ENCODE data around the gene ARHGEF18.

Gene ARHGEF18

GRCh38 chr19:7394731-7395359 lies 46.1 kb downstream of the ARHGEF18 start (continued):
- TF ChIP-seq, protein P1, sequence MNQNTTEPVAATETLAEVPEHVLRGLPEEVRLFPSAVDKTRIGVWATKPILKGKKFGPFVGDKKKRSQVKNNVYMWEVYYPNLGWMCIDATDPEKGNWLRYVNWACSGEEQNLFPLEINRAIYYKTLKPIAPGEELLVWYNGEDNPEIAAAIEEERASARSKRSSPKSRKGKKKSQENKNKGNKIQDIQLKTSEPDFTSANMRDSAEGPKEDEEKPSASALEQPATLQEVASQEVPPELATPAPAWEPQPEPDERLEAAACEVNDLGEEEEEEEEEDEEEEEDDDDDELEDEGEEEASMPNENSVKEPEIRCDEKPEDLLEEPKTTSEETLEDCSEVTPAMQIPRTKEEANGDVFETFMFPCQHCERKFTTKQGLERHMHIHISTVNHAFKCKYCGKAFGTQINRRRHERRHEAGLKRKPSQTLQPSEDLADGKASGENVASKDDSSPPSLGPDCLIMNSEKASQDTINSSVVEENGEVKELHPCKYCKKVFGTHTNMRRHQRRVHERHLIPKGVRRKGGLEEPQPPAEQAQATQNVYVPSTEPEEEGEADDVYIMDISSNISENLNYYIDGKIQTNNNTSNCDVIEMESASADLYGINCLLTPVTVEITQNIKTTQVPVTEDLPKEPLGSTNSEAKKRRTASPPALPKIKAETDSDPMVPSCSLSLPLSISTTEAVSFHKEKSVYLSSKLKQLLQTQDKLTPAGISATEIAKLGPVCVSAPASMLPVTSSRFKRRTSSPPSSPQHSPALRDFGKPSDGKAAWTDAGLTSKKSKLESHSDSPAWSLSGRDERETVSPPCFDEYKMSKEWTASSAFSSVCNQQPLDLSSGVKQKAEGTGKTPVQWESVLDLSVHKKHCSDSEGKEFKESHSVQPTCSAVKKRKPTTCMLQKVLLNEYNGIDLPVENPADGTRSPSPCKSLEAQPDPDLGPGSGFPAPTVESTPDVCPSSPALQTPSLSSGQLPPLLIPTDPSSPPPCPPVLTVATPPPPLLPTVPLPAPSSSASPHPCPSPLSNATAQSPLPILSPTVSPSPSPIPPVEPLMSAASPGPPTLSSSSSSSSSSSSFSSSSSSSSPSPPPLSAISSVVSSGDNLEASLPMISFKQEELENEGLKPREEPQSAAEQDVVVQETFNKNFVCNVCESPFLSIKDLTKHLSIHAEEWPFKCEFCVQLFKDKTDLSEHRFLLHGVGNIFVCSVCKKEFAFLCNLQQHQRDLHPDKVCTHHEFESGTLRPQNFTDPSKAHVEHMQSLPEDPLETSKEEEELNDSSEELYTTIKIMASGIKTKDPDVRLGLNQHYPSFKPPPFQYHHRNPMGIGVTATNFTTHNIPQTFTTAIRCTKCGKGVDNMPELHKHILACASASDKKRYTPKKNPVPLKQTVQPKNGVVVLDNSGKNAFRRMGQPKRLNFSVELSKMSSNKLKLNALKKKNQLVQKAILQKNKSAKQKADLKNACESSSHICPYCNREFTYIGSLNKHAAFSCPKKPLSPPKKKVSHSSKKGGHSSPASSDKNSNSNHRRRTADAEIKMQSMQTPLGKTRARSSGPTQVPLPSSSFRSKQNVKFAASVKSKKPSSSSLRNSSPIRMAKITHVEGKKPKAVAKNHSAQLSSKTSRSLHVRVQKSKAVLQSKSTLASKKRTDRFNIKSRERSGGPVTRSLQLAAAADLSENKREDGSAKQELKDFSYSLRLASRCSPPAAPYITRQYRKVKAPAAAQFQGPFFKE (tag by site-specific recombination; IDR thresholded peaks at IDR 0.05; ENCODE audit: borderline replicate concordance) = no peak
- no peak for TF ChIP-seq MYNN (tag by site-specific recombination; IDR thresholded peaks at IDR 0.05; ENCODE audit: borderline replicate concordance)
- no peak for TF ChIP-seq REST (tag by site-specific recombination; IDR thresholded peaks at IDR 0.05)
- TF ChIP-seq ZNF302 (tag by site-specific recombination; IDR thresholded peaks at IDR 0.05; ENCODE audit: low read depth) = no peak
- TF ChIP-seq, protein P2, sequence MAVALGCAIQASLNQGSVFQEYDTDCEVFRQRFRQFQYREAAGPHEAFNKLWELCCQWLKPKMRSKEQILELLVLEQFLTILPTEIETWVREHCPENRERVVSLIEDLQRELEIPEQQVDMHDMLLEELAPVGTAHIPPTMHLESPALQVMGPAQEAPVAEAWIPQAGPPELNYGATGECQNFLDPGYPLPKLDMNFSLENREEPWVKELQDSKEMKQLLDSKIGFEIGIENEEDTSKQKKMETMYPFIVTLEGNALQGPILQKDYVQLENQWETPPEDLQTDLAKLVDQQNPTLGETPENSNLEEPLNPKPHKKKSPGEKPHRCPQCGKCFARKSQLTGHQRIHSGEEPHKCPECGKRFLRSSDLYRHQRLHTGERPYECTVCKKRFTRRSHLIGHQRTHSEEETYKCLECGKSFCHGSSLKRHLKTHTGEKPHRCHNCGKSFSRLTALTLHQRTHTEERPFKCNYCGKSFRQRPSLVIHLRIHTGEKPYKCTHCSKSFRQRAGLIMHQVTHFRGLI (tag by site-specific recombination; IDR thresholded peaks at IDR 0.05) = no peak
- TF ChIP-seq ZSCAN23 (tag by site-specific recombination; IDR thresholded peaks at IDR 0.05) = no peak
- peak; percentile 93 for TF ChIP-seq KLF10 (tag by site-specific recombination; IDR thresholded peaks at IDR 0.05)
- TF ChIP-seq KLF9 (tag by site-specific recombination; IDR thresholded peaks at IDR 0.05; ENCODE audit: low read depth) = peak; percentile 100
- TF ChIP-seq ZNF514 (tag by site-specific recombination; IDR thresholded peaks at IDR 0.05) = no peak
- no peak for TF ChIP-seq SCRT1 (tag by site-specific recombination; IDR thresholded peaks at IDR 0.05; ENCODE audit: borderline replicate concordance)
- TF ChIP-seq ZNF366 (tag by site-specific recombination; conservative IDR thresholded peaks at IDR 0.05) = no peak
- no peak for TF ChIP-seq PRDM1 (tag by site-specific recombination; IDR thresholded peaks at IDR 0.05)
- no peak for TF ChIP-seq BCL11A (tag by site-specific recombination; IDR thresholded peaks at IDR 0.05; ENCODE audit: low read depth)
- 0 out of 2 replicates have a peak, but pooled peaks have one; percentile 25 for TF ChIP-seq ZNF76 (tag by site-specific recombination; IDR thresholded peaks at IDR 0.05; ENCODE audit: borderline replicate concordance, low read depth)
- TF ChIP-seq ZNF184 (tag by site-specific recombination; IDR thresholded peaks at IDR 0.05) = no peak
- no peak for TF ChIP-seq ZNF354C (tag by site-specific recombination; IDR thresholded peaks at IDR 0.05; ENCODE audit: borderline replicate concordance, low read depth)
- no peak for TF ChIP-seq ZNF549 (tag by site-specific recombination; IDR thresholded peaks at IDR 0.05)
- no peak for TF ChIP-seq ZNF548 (tag by site-specific recombination; IDR thresholded peaks at IDR 0.05)
- TF ChIP-seq GLI2 (tag by site-specific recombination; IDR thresholded peaks at IDR 0.05; ENCODE audit: borderline replicate concordance, low read depth) = no peak
- no peak for TF ChIP-seq ZNF121 (tag by site-specific recombination; IDR thresholded peaks at IDR 0.05)
- TF ChIP-seq FEZF1 (tag by site-specific recombination; IDR thresholded peaks at IDR 0.05) = no peak
- TF ChIP-seq, protein P3, sequence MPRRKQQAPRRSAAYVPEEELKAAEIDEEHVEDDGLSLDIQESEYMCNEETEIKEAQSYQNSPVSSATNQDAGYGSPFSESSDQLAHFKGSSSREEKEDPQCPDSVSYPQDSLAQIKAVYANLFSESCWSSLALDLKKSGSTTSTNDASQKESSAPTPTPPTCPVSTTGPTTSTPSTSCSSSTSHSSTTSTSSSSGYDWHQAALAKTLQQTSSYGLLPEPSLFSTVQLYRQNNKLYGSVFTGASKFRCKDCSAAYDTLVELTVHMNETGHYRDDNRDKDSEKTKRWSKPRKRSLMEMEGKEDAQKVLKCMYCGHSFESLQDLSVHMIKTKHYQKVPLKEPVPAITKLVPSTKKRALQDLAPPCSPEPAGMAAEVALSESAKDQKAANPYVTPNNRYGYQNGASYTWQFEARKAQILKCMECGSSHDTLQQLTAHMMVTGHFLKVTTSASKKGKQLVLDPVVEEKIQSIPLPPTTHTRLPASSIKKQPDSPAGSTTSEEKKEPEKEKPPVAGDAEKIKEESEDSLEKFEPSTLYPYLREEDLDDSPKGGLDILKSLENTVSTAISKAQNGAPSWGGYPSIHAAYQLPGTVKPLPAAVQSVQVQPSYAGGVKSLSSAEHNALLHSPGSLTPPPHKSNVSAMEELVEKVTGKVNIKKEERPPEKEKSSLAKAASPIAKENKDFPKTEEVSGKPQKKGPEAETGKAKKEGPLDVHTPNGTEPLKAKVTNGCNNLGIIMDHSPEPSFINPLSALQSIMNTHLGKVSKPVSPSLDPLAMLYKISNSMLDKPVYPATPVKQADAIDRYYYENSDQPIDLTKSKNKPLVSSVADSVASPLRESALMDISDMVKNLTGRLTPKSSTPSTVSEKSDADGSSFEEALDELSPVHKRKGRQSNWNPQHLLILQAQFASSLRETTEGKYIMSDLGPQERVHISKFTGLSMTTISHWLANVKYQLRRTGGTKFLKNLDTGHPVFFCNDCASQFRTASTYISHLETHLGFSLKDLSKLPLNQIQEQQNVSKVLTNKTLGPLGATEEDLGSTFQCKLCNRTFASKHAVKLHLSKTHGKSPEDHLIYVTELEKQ (tag by site-specific recombination; IDR thresholded peaks at IDR 0.05; ENCODE audit: borderline replicate concordance) = no peak
- TF ChIP-seq GLI4 (tag by site-specific recombination; IDR thresholded peaks at IDR 0.05) = no peak
- peak; percentile 86 for TF ChIP-seq ZBTB48 (tag by site-specific recombination; IDR thresholded peaks at IDR 0.05)
- TF ChIP-seq GLIS2 (tag by site-specific recombination; IDR thresholded peaks at IDR 0.05) = peak; percentile 72
- TF ChIP-seq ZBTB20 (tag by site-specific recombination; IDR thresholded peaks at IDR 0.05) = no peak; the same call in 1 of the 2 replicates

All from HEK293 (cell line).